SJSA1 (cell line): ENCODE data around the gene PCDHB6. TPM values are rescaled to one million over a fixed set of nuclear protein-coding genes. Genes with fewer than 3 reads are reported as not detected.
"Not testable (repeated sequence)": the region's sequence is repeated elsewhere in the genome, so short reads cannot be mapped to it uniquely, and the experiment has no call there.

Experiments used
- DNase-seq, 2 experiments: peaks; one replicate each; pipeline ENCODE4 v3.0.0-alpha.2; 2015 to 2020; ENCODE audit warnings: low spot score in 2 of 2, low read depth in 1 of 2
- H3K27ac ChIP-seq: fragments of 250-450 bp; sonication (Bioruptor Pico); 2 replicates; pipeline ENCODE4 v1.5.1; 2020; ENCODE audit warnings: mild to moderate bottlenecking, moderate library complexity
- H3K27me3 ChIP-seq: fragments of 250-450 bp; sonication (Bioruptor Pico); replicated peaks from 2 replicates; pipeline ENCODE4 v1.5.1; 2020; ENCODE audit warnings: mild to moderate bottlenecking, moderate library complexity
- H3K36me3 ChIP-seq: fragments of 250-450 bp; sonication (Bioruptor Pico); 2 replicates; pipeline ENCODE4 v1.5.1; 2020; ENCODE audit warnings: mild to moderate bottlenecking
- H3K4me1 ChIP-seq: fragments of 250-450 bp; sonication (Bioruptor Pico); replicated peaks from 2 replicates; pipeline ENCODE4 v1.6.1; 2021; ENCODE audit warnings: mild to moderate bottlenecking
- H3K4me3 ChIP-seq: fragments of 250-450 bp; sonication (Bioruptor Pico); 2 replicates; pipeline ENCODE4 v1.5.1; 2020; ENCODE audit warnings: mild to moderate bottlenecking
- H3K9me3 ChIP-seq: fragments of 250-450 bp; sonication (Bioruptor Pico); replicated peaks from 2 replicates; pipeline ENCODE4 v1.5.1; 2020; ENCODE audit warnings: mild to moderate bottlenecking
- total RNA-seq: library from RNA; depleted of rRNA; stranded (reverse); fragments of >200 nt; shearing (Covaris generic); gene quantifications from 2 replicates; pipeline ENCODE4 v1.2.3, GENCODE V29; 2014

Gene PCDHB6
- total RNA-seq, 1 experiment from 2014 or later = 0.29 TPM

DNA sequence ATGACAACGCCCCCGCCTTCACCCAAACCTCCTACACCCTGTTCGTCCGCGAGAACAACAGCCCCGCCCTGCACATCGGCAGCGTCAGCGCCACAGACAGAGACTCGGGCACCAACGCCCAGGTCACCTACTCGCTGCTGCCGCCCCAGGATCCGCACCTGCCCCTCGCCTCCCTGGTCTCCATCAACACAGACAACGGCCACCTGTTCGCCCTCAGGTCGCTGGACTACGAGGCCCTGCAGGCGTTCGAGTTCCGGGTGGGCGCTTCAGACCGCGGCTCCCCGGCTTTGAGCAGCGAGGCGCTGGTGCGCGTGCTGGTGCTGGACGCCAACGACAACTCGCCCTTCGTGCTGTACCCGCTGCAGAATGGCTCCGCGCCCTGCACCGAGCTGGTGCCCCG lies 29.5 kb downstream of the PCDHB6 start:
- not testable (repeated sequence) for H3K4me3 ChIP-seq, H3K36me3 ChIP-seq, DNase-seq, H3K27ac ChIP-seq, H3K4me1 ChIP-seq, H3K27me3 ChIP-seq
- H3K9me3 ChIP-seq = peaks cover 12% of the 10 kb centered on the region

DNA sequence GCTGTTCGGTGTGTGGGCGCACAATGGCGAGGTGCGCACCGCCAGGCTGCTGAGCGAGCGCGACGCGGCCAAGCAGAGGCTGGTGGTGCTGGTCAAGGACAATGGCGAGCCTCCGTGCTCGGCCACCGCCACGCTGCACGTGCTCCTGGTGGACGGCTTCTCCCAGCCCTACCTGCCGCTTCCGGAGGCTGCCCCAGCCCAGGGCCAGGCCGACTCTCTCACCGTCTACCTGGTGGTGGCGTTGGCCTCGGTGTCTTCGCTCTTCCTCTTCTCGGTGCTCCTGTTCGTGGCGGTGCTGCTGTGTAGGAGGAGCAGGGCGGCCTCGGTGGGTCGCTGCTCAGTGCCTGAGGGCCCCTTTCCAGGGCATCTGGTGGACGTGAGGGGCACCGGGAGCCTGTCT lies 30.0 kb downstream of the PCDHB6 start:
- DNase-seq, H3K36me3 ChIP-seq, H3K4me3 ChIP-seq, H3K4me1 ChIP-seq, H3K27ac ChIP-seq, H3K27me3 ChIP-seq: not testable (repeated sequence)
- H3K9me3 ChIP-seq = peaks cover 16% of the 10 kb centered on the region

DNA sequence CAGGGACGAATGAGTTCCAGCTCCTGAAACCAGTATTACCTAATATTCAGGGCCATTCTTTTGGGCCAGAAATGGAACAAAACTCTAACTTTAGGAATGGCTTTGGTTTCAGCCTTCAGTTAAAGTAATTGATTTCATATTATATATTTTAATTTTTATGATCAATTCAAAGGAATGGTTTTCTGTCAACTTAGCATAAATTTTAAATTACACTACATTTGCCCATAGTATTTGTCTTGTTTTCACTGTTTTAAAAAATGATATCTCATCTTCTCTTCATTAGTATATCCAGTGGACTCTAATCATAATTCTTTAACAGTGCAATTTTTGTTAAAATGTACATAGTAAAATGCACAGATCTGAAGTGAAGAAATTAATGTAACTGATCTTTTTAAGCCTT lies 30.5 kb downstream of the PCDHB6 start:
- Histone ChIP-seq H3K4me1 (no peaks in the 10 kb centered on the region), H3K4me3 (no peak overlapping the region), H3K27me3 (no peaks in the 10 kb centered on the region), H3K9me3 (peaks cover 17% of the 10 kb centered on the region), H3K27ac (no peak overlapping the region), H3K36me3 (peaks cover 10% of the 10 kb centered on the region)
- DNase-seq = no peak

DNA sequence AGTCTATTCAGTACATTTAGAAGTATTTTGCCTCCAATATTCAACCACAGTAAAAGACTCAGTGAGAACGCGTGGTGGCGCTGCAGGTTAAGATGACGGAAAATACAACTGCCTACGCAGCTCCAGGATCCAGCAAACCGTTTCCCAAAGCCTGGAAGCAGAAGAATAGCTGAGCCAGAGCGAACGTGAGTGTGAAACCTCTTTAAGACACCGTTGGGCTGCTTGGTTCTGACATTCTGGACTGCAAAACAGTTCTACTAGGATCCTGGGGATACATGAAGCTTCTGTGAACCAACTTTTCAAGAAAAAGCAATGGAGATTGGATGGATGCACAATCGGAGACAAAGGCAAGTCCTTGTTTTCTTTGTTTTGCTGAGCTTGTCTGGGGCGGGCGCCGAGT lies 32.4 kb downstream of the PCDHB6 start, which contains the start of gene PCDHB16:
Gene PCDHB16 (plus strand): TSS at position 140 of the 400 bp plus-strand sequence. CDS start 173 bp downstream, at position 313.
- Histone ChIP-seq H3K27ac (peak within 1 kb of the TSS; percentile 71), H3K4me1 (no peaks in the 10 kb centered on the region), H3K36me3 (peaks cover 16% of the 10 kb centered on the region), H3K27me3 (no peaks in the 10 kb centered on the region), H3K9me3 (peaks cover 26% of the 10 kb centered on the region), H3K4me3 (peak within 1 kb of the TSS; percentile 50)
- peak; percentile 71 to 77 for DNase-seq

DNA sequence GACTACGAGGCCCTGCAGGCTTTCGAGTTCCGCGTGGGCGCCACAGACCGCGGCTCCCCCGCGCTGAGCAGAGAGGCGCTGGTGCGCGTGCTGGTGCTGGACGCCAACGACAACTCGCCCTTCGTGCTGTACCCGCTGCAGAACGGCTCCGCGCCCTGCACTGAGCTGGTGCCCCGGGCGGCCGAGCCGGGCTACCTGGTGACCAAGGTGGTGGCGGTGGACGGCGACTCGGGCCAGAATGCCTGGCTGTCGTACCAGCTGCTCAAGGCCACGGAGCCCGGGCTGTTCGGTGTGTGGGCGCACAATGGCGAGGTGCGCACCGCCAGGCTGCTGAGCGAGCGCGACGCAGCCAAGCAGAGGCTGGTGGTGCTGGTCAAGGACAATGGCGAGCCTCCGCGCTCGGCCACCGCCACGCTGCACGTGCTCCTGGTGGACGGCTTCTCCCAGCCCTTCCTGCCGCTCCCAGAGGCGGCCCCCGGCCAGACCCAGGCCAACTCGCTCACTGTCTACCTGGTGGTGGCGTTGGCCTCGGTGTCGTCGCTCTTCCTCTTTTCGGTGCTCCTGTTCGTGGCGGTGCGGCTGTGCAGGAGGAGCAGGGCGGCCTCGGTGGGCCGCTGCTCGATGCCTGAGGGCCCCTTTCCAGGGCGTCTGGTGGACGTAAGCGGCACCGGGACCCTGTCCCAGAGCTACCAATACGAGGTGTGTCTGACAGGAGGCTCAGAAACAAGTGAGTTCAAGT lies 34.4 kb downstream of the PCDHB6 start:
- not testable (repeated sequence) for H3K27ac ChIP-seq, H3K27me3 ChIP-seq, H3K4me3 ChIP-seq, H3K4me1 ChIP-seq, DNase-seq
- H3K9me3 ChIP-seq = peaks cover 26% of the 10 kb centered on the region
- peaks cover 19% of the 10 kb centered on the region for H3K36me3 ChIP-seq

DNA sequence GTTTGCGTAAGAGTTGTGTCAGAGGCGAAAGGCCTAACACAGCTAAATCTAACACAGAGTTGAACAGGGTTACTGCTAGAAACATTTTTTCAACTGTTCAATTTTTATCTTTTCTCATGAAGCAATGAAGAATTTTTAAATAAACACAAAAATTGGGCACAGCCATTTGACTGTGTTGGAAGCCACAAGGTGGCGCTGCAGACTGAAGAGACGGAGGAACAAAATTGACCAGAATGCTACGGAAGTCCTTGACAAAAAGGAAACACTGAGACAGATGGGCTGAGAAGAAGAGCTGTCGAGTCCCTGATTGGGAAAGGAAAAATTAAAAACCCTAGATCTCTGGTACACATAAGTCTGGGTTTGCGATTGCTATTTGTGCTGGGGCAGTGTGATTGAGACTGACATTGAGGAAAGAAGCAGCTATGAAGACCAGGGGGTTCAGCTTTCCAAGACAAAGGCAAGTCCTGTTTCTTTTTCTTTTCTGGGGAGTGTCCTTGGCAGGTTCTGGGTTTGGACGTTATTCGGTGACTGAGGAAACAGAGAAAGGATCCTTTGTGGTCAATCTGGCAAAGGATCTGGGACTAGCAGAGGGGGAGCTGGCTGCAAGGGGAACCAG lies 37.1 kb downstream of the PCDHB6 start, which contains the start of gene PCDHB9:
Gene PCDHB9 (plus strand): TSS at position 265 of the 616 bp plus-strand sequence. CDS start 158 bp downstream, at position 423.
- Histone ChIP-seq H3K36me3 (peaks cover 19% of the 10 kb centered on the region), H3K27ac (no peak within 1 kb of the TSS), H3K27me3 (no peaks in the 10 kb centered on the region), H3K4me3 (no peak within 1 kb of the TSS), H3K9me3 (peaks cover 26% of the 10 kb centered on the region), H3K4me1 (no peaks in the 10 kb centered on the region)
- no peak for DNase-seq

DNA sequence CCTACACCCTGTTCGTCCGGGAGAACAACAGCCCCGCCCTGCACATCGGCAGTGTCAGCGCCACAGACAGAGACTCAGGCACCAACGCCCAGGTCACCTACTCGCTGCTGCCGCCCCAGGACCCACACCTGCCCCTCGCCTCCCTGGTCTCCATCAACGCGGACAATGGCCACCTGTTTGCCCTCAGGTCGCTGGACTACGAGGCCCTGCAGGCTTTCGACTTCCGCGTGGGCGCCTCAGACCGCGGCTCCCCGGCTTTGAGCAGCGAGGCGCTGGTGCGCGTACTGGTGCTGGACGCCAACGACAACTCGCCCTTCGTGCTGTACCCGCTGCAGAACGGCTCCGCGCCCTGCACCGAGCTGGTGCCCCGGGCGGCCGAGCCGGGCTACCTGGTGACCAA lies 38.8 kb downstream of the PCDHB6 start:
- H3K4me1 ChIP-seq, H3K27ac ChIP-seq, H3K27me3 ChIP-seq, H3K4me3 ChIP-seq: not testable (repeated sequence)
- DNase-seq = peak in 1 of 2 experiments; percentile 38
- H3K9me3 ChIP-seq = peaks cover 17% of the 10 kb centered on the region
- H3K36me3 ChIP-seq = peaks cover 15% of the 10 kb centered on the region

DNA sequence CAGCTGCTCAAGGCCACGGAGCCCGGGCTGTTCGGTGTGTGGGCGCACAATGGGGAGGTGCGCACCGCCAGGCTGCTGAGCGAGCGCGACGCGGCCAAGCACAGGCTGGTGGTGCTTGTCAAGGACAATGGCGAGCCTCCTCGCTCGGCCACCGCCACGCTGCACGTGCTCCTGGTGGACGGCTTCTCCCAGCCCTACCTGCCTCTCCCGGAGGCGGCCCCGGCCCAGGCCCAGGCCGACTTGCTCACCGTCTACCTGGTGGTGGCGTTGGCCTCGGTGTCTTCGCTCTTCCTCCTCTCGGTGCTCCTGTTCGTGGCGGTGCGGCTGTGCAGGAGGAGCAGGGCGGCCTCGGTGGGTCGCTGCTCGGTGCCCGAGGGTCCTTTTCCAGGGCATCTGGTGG lies 39.3 kb downstream of the PCDHB6 start:
- H3K9me3 ChIP-seq = peaks cover 17% of the 10 kb centered on the region
- H3K4me3 ChIP-seq, H3K27ac ChIP-seq, H3K27me3 ChIP-seq, H3K4me1 ChIP-seq: not testable (repeated sequence)
- DNase-seq = peak in 1 of 2 experiments; percentile 17
- H3K36me3 ChIP-seq = peaks cover 14% of the 10 kb centered on the region

DNA sequence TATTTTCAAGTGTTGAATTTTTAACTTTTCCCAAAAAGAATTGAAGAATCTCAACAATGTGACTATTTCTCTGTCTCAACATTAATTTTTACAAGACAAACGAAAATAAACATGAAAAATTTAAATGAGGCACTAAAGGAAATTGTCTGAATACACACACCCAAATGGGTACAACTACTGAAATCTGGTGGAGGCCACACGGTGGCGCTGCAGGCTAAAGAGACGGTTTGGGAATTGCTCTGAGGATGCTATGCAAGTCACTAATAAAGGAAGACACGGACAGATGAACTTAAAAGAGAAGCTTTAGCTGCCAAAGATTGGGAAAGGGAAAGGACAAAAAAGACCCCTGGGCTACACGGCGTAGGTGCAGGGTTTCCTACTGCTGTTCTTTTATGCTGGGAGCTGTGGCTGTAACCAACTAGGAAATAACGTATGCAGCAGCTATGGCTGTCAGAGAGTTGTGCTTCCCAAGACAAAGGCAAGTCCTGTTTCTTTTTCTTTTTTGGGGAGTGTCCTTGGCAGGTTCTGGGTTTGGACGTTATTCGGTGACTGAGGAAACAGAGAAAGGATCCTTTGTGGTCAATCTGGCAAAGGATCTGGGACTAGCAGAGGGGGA lies 42.4 kb downstream of the PCDHB6 start, which contains the start of gene PCDHB10:
Gene PCDHB10 (plus strand): TSS at position 244 of the 616 bp plus-strand sequence. CDS start 200 bp downstream, at position 444.
- no peaks in the 10 kb centered on the region for H3K4me1 ChIP-seq

DNA sequence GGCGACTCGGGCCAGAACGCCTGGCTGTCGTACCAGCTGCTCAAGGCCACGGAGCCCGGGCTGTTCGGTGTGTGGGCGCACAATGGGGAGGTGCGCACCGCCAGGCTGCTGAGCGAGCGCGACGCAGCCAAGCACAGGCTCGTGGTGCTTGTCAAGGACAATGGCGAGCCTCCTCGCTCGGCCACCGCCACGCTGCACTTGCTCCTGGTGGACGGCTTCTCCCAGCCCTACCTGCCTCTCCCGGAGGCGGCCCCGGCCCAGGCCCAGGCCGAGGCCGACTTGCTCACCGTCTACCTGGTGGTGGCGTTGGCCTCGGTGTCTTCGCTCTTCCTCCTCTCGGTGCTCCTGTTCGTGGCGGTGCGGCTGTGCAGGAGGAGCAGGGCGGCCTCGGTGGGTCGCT lies 44.5 kb downstream of the PCDHB6 start:
- H3K4me3 ChIP-seq, DNase-seq, H3K4me1 ChIP-seq, H3K27me3 ChIP-seq, H3K27ac ChIP-seq, H3K36me3 ChIP-seq: not testable (repeated sequence)
- peaks cover 13% of the 10 kb centered on the region for H3K9me3 ChIP-seq

More for the DNA sequence above, 42.4 kb downstream of the PCDHB6 start, which contains the start of gene PCDHB10:
- no peaks in the 10 kb centered on the region for H3K27me3 ChIP-seq
- no peak within 1 kb of the TSS for H3K4me3 ChIP-seq
- H3K27ac ChIP-seq = no peak within 1 kb of the TSS
- peaks cover 3% of the 10 kb centered on the region; the same call in 1 of the 2 replicates for H3K36me3 ChIP-seq
- DNase-seq = peak; percentile 31 to 39
- H3K9me3 ChIP-seq = peaks cover 3% of the 10 kb centered on the region

DNA sequence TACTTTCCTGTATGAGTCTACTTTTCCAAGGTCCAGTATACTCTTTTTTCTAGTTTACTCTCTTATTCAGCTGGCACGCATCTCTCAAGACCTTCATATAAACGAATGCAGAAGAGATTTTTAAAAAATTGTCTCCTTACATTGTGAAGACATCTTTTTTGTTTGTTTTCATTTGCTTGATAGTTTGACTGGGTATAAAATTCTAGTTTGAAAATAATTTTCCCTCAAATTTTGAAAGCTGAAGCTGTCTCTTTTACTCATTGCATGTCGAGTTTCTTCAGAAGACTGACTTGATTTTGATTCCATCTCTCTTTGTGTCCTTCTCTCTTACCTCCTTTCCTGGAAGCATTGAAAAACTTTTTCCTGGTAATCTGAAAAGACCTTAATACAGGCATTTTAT lies 46.5 kb downstream of the PCDHB6 start:
- no peak for DNase-seq
- peaks cover 16% of the 10 kb centered on the region for H3K9me3 ChIP-seq
- no peak overlapping the region for H3K4me3 ChIP-seq
- no peak overlapping the region for H3K27ac ChIP-seq
- H3K4me1 ChIP-seq = no peaks in the 10 kb centered on the region
- no peaks in the 10 kb centered on the region for H3K27me3 ChIP-seq
- no peaks in the 10 kb centered on the region for H3K36me3 ChIP-seq

DNA sequence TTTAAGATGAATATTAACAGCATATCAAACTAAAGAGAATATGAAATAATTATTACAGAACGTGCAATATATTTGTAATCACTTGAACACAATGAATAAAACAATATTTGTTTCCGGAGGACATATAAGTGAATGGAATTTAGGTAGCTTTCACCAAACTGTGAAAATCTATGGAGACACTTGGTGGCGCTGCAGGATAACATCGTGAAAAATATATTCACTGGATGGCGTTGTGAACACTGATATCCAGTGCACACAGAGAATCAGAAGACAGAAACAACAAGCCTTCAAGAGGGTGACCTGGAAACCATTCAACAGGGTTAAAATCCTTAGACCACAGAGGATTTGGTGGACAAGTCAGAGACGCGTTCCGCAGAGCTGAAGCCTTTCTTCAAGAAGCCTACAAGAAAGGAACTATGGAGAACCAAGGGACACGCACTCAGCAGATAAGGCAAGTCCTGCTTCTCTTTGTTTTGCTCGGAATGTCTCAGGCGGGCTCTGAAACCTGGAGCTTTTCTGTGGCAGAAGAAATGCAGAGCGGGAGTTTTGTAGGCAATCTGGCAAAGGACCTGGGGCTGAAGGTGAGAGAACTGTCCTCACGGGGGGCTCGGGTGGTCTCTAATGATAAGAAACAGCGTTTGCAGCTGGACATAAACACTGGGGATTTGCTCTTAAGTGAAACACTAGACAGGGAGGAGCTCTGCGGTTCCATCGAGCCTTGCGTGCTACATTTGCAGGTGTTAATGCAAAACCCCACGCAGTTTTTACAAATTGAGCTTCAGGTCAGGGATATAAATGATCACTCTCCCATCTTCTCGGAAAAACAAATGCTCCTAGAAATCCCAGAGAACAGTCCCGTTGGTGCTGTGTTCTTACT lies 49.7 kb downstream of the PCDHB6 start, which contains the start of gene PCDHB11:
Gene PCDHB11 (plus strand): TSS at position 269 of the 877 bp plus-strand sequence. CDS start 148 bp downstream, at position 417.
- no peaks in the 10 kb centered on the region for H3K27me3 ChIP-seq
- DNase-seq = no peak
- no peak within 1 kb of the TSS for H3K27ac ChIP-seq
- no peak within 1 kb of the TSS for H3K4me3 ChIP-seq
- H3K4me1 ChIP-seq = no peaks in the 10 kb centered on the region
- H3K9me3 ChIP-seq = peaks cover 13% of the 10 kb centered on the region; the same call in 1 of the 2 replicates
- no peaks in the 10 kb centered on the region for H3K36me3 ChIP-seq

DNA sequence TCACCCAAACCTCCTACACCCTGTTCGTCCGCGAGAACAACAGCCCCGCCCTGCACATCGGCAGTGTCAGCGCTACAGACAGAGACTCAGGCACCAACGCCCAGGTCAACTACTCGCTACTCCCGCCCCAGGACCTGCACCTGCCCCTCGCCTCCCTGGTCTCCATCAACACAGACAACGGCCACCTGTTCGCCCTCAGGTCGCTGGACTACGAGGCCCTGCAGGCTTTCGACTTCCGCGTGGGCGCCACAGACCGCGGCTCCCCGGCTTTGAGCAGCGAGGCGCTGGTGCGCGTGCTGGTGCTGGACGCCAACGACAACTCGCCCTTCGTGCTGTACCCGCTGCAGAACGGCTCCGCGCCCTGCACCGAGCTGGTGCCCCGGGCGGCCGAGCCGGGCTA lies 51.3 kb downstream of the PCDHB6 start:
- not testable (repeated sequence) for H3K27me3 ChIP-seq, H3K4me3 ChIP-seq, H3K27ac ChIP-seq, H3K4me1 ChIP-seq, H3K36me3 ChIP-seq, DNase-seq
- H3K9me3 ChIP-seq = peaks cover 13% of the 10 kb centered on the region; the same call in 1 of the 2 replicates
